ENCODE results near the gene PIK3R6.
A peak's percentile ranks its signal among the peaks of the same experiment; 100 is the strongest.
"Not testable (repeated sequence)": the region's sequence is repeated elsewhere in the genome, so short reads cannot be mapped to it uniquely, and the experiment has no call there.

Gene PIK3R6

GRCh38 chr17:8823279-8823678, 44.2 kb downstream of the PIK3R6 start:
- no peak for DNase-seq

- no peak for DNase-seq
Observed at GRCh38 chr17:8822401-8823035, 45.0 kb downstream of the PIK3R6 start.

GRCh38 chr17:8821446-8822105, 45.9 kb downstream of the PIK3R6 start:
- no peak for DNase-seq

GRCh38 chr17:8820311-8821010, 47.0 kb downstream of the PIK3R6 start:
- no peak for DNase-seq

- no peak for DNase-seq
Observed at GRCh38 chr17:8818654-8819330, 48.7 kb downstream of the PIK3R6 start.

GRCh38 chr17:8818047-8818446, 49.4 kb downstream of the PIK3R6 start:
- DNase-seq = no peak

GRCh38 chr17:8806926-8807550, 60.4 kb downstream of the PIK3R6 start:
- peak; percentile 62 for DNase-seq

- DNase-seq = peak; percentile 71
Observed at GRCh38 chr17:8806253-8806925, 61.1 kb downstream of the PIK3R6 start.

GRCh38 chr17:8805396-8805795, 62.1 kb downstream of the PIK3R6 start:
- DNase-seq = not testable (repeated sequence)

- DNase-seq = peak; percentile 34
Observed at GRCh38 chr17:8803531-8804420, 63.7 kb downstream of the PIK3R6 start.

- peak; percentile 52 for DNase-seq
Observed at GRCh38 chr17:8801135-8801840, 66.2 kb downstream of the PIK3R6 start.

- no peak for DNase-seq
Observed at GRCh38 chr17:8800656-8801055, 66.8 kb downstream of the PIK3R6 start.

- no peak for DNase-seq
Observed at GRCh38 chr17:8799570-8800212, 67.8 kb downstream of the PIK3R6 start.

- peak; percentile 72 for DNase-seq
Observed at GRCh38 chr17:8798846-8799569, 68.5 kb downstream of the PIK3R6 start, which contains the start of gene MFSD6L. Gene MFSD6L, minus strand, starts transcription at chr17:8799365. Its CDS starts 245 bp downstream, at chr17:8799120.

GRCh38 chr17:8798176-8798845, 69.2 kb downstream of the PIK3R6 start:
- DNase-seq = no peak

GRCh38 chr17:8797621-8798175, 69.8 kb downstream of the PIK3R6 start:
- no peak for DNase-seq

- no peak for DNase-seq
Observed at GRCh38 chr17:8794636-8795035, 72.8 kb downstream of the PIK3R6 start.

- no peak for DNase-seq
Observed at GRCh38 chr17:8793649-8794048, 73.8 kb downstream of the PIK3R6 start.

Data from RPMI8226 (cell line).